ENCODE measurements around the gene CTTNBP2.

DNA sequence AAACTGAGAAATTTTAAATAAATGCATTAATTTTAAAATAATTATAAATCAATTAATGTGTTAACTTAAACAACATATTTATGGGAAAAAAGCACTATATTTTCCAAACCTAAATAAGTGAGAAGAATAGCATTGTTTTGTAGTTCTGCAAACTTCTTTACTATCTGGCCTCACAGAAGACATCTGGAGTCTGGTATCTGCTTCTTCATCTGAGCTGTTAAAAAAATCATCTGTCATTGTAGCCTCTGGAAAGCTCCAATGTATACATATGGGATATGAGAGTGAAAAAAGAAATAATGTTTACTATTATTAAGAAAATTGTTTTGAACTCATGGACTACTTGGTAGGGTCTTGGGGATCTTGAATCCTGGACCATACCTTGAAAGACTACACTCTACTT, 32.2 kb downstream of the CTTNBP2 start:
- TF ChIP-seq, protein P1, sequence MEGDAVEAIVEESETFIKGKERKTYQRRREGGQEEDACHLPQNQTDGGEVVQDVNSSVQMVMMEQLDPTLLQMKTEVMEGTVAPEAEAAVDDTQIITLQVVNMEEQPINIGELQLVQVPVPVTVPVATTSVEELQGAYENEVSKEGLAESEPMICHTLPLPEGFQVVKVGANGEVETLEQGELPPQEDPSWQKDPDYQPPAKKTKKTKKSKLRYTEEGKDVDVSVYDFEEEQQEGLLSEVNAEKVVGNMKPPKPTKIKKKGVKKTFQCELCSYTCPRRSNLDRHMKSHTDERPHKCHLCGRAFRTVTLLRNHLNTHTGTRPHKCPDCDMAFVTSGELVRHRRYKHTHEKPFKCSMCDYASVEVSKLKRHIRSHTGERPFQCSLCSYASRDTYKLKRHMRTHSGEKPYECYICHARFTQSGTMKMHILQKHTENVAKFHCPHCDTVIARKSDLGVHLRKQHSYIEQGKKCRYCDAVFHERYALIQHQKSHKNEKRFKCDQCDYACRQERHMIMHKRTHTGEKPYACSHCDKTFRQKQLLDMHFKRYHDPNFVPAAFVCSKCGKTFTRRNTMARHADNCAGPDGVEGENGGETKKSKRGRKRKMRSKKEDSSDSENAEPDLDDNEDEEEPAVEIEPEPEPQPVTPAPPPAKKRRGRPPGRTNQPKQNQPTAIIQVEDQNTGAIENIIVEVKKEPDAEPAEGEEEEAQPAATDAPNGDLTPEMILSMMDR (IDR thresholded peaks at IDR 0.05), result no peak
- TF ChIP-seq POLR2A (IDR thresholded peaks at IDR 0.05) (no peak), EP300 (IDR thresholded peaks at IDR 0.05) (no peak)
